Ishikawa (cell line): ENCODE measurements around the gene RASAL2.

Experiments used
- CREB1 ChIP-seq: IDR thresholded peaks from 2 replicates; pipeline ENCODE4 v1.6.1; 2012; ENCODE audit warnings: low read depth
- EP300 ChIP-seq: IDR thresholded peaks from 2 replicates; pipeline ENCODE4 v1.6.1; 2012; ENCODE audit warnings: borderline replicate concordance
- FOXM1 ChIP-seq: IDR thresholded peaks from 2 replicates; pipeline ENCODE4 v1.6.1; 2012; ENCODE audit warnings: low read depth, borderline replicate concordance
- NFIC ChIP-seq: IDR thresholded peaks from 2 replicates; pipeline ENCODE4 v1.6.1; 2012
- RAD21 ChIP-seq: IDR thresholded peaks from 2 replicates; pipeline ENCODE4 v1.6.1; 2012; ENCODE audit warnings: low read depth
- TAF1 ChIP-seq: IDR thresholded peaks from 2 replicates; pipeline ENCODE4 v1.6.1; 2012; ENCODE audit warnings: low read depth, mild to moderate bottlenecking
- TCF12 ChIP-seq: IDR thresholded peaks from 2 replicates; pipeline ENCODE4 v1.6.1; 2012; ENCODE audit warnings: low read depth
- YY1 ChIP-seq: IDR thresholded peaks from 2 replicates; pipeline ENCODE4 v1.6.1; 2012; ENCODE audit warnings: low read depth
- TF ChIP-seq, protein P1 (sequence below): IDR thresholded peaks from 2 replicates; pipeline ENCODE4 v1.6.1; 2012; ENCODE audit warnings: low read depth, mild to moderate bottlenecking
- TF ChIP-seq, protein P2 (sequence below): IDR thresholded peaks from 2 replicates; pipeline ENCODE4 v1.6.1; 2012
- TF ChIP-seq, protein P3 (sequence below): IDR thresholded peaks from 2 replicates; pipeline ENCODE4 v1.6.1; 2012

DNA sequence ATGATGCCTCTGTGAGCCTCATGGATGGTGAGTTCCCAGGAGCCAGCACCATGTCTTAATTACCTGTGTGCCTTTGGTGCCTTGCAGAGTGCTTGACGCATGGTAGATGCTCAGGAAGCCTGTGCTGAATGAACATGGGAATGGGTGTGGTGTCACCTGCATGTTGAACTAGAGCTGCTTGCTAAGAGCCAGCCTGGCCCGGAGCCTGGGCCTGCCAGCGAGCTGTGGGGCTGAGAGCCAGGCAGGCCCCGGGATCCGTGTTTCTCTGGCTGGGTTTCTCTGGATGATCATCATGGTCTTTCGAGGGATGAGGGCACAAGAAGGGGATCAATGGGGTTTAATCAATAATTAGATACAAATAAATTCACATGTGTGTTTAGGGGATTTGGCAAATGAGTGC is 412.3 kb downstream of the RASAL2 start:
- TF ChIP-seq EP300 (no peak), CREB1 (no peak), FOXM1 (no peak), YY1 (no peak), RAD21 (no peak), TAF1 (no peak), NFIC (no peak), TCF12 (no peak)
- TF ChIP-seq, protein P1, sequence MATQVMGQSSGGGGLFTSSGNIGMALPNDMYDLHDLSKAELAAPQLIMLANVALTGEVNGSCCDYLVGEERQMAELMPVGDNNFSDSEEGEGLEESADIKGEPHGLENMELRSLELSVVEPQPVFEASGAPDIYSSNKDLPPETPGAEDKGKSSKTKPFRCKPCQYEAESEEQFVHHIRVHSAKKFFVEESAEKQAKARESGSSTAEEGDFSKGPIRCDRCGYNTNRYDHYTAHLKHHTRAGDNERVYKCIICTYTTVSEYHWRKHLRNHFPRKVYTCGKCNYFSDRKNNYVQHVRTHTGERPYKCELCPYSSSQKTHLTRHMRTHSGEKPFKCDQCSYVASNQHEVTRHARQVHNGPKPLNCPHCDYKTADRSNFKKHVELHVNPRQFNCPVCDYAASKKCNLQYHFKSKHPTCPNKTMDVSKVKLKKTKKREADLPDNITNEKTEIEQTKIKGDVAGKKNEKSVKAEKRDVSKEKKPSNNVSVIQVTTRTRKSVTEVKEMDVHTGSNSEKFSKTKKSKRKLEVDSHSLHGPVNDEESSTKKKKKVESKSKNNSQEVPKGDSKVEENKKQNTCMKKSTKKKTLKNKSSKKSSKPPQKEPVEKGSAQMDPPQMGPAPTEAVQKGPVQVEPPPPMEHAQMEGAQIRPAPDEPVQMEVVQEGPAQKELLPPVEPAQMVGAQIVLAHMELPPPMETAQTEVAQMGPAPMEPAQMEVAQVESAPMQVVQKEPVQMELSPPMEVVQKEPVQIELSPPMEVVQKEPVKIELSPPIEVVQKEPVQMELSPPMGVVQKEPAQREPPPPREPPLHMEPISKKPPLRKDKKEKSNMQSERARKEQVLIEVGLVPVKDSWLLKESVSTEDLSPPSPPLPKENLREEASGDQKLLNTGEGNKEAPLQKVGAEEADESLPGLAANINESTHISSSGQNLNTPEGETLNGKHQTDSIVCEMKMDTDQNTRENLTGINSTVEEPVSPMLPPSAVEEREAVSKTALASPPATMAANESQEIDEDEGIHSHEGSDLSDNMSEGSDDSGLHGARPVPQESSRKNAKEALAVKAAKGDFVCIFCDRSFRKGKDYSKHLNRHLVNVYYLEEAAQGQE = no peak
- TF ChIP-seq, protein P2, sequence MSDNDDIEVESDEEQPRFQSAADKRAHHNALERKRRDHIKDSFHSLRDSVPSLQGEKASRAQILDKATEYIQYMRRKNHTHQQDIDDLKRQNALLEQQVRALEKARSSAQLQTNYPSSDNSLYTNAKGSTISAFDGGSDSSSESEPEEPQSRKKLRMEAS = no peak
- TF ChIP-seq, protein P3, sequence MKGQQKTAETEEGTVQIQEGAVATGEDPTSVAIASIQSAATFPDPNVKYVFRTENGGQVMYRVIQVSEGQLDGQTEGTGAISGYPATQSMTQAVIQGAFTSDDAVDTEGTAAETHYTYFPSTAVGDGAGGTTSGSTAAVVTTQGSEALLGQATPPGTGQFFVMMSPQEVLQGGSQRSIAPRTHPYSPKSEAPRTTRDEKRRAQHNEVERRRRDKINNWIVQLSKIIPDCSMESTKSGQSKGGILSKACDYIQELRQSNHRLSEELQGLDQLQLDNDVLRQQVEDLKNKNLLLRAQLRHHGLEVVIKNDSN = no peak
